Upper lobe of left lung (tissue), 6 donors: ENCODE results near the gene ELP4. TPM values are rescaled to one million over a fixed set of nuclear protein-coding genes. Genes with fewer than 3 reads are reported as not detected.

Experiments used
- ATAC-seq, 2 donors: fragments of 200-7000 bp; cut with Tn5 transposase; one replicate each; pipeline ENCODE4 v1.9.1; 2022; ENCODE audit warnings: mild to moderate bottlenecking in 2 of 2, moderate library complexity in 2 of 2; ENCODE audit not compliant: low FRiP score in 2 of 2
- DNase-seq, 2 donors: peaks; one replicate each; pipeline ENCODE4 v3.0.0-alpha.2; 2019 to 2020
- H3K27ac ChIP-seq, 4 donors: fragments of 200-600 bp; sonication (generic); one replicate each; pipeline ENCODE4 v1.5.1; 2016 to 2019
- H3K27me3 ChIP-seq, 4 donors: fragments of 200-600 bp; sonication (generic); one replicate each; pipeline ENCODE4 v1.5.1; 2017 to 2019
- H3K36me3 ChIP-seq, 4 donors: fragments of 200-600 bp; sonication (generic); one replicate each; pipeline ENCODE4 v1.5.1; 2016 to 2019
- H3K4me1 ChIP-seq, 4 donors: fragments of 200-600 bp; sonication (generic); one replicate each; pipeline ENCODE4 v1.5.1; 2018 to 2019
- H3K4me3 ChIP-seq, 4 donors: fragments of 200-600 bp; sonication (generic); one replicate each; pipeline ENCODE4 v1.5.1; 2017 to 2019; ENCODE audit warnings: mild to moderate bottlenecking in 2 of 4, moderate library complexity in 1 of 4
- H3K9me3 ChIP-seq, 4 donors: fragments of 200-600 bp; sonication (generic); one replicate each; pipeline ENCODE4 v1.5.1; 2018 to 2019
- CTCF ChIP-seq, 6 experiments: fragments of 450-650 bp in 4 of 6; fragments of 200-600 bp in 2 of 6; sonication (generic) in 2 of 6; IDR thresholded peaks; one replicate each; pipeline ENCODE4 v1.5.1; 2016 to 2019; ENCODE audit warnings: antibody characterized with exemption in 6 of 6
- EP300 ChIP-seq, 4 donors: sonication (generic); formaldehyde crosslinking; IDR thresholded peaks; one replicate each; pipeline ENCODE4 v1.5.1; 2017; ENCODE audit warnings: antibody characterized with exemption in 4 of 4, control low read depth in 2 of 4
- POLR2A ChIP-seq, 4 donors: fragments of 450-650 bp; IDR thresholded peaks; one replicate each; pipeline ENCODE4 v1.5.1; 2016 to 2017; ENCODE audit warnings: antibody characterized with exemption in 4 of 4, mild to moderate bottlenecking in 2 of 4
- POLR2AphosphoS5 ChIP-seq, 2 donors: sonication (generic); formaldehyde crosslinking; IDR thresholded peaks; one replicate each; pipeline ENCODE4 v1.5.1; 2017; ENCODE audit warnings: antibody characterized with exemption in 2 of 2
- WGBS, 2 donors: methylation state at CpG; one replicate each; pipeline ENCODE4 v1.1.5; 2017 to 2018; 5-methylcytosine and 5-hydroxymethylcytosine counted together
- total RNA-seq, 6 donors: library from RNA; depleted of rRNA in 4 of 6; stranded (reverse); fragments of >200 nt in 4 of 6; gene quantifications; one replicate each; pipeline versions ENCODE4 v1.1.0 to v1.2.1, GENCODE V29; 2016 to 2021
- donor health status: DM: no; HTN: no; CAD: no; lungs with moderate emphysema.
- donor health status: DM: no; HTN: yes; CAD: no; lungs with severe emphysema.

Gene ELP4
- total RNA-seq, 6 donors from 2014 or later: 6.3 to 34.7 (median 18.6) TPM

GRCh38 chr11:31780078-31780477, 270.5 kb downstream of the ELP4 start:
- 99 to 100% methylated on average over 4 of the region's 4 CpGs for WGBS, 2 donors
- no peaks in the 10 kb centered on the region for H3K27me3 ChIP-seq

DNA sequence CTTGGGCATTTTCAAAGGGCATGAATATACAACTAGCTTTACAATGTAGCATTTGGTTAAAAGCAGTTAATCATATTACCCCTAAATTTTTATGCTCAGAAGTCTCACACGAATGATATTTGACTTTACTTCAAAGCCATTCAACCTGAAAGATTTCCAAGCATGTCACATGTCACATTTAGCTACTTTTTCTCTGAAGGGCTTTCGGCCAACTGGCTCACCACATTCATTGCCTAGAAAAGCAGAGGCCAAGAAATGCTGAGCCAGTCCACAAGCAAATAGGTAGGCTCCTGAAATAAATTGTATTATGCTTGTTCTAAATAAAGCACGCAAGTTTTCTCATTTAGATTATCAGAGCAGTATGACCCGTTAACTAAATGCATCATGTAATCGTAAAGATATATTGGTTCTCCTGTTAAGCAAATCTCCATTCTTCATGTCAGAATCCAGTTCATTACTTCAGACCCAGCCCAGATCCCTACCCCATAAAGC, 271.0 kb downstream of the ELP4 start:
- peaks cover 0 to 3% (median 0%) of the 10 kb centered on the region in 4 donors for H3K36me3 ChIP-seq
- ATAC-seq (no peak), DNase-seq (no peak)
- H3K27ac ChIP-seq: no peak overlapping the region
- no peaks in the 10 kb centered on the region for H3K27me3 ChIP-seq
- H3K4me1 ChIP-seq: no peaks in the 10 kb centered on the region
- peaks cover 0 to 7% (median 0%) of the 10 kb centered on the region in 4 donors for H3K9me3 ChIP-seq
- no peak for TF ChIP-seq POLR2AphosphoS5 (IDR thresholded peaks at IDR 0.05)
- no peak for TF ChIP-seq POLR2A (IDR thresholded peaks at IDR 0.05)
- TF ChIP-seq EP300 (IDR thresholded peaks at IDR 0.05): no peak
- no peak for TF ChIP-seq CTCF (IDR thresholded peaks at IDR 0.05)
- WGBS, 2 donors: 70 to 91% methylated on average over 5 of the region's 5 CpGs
- no peak overlapping the region for H3K4me3 ChIP-seq

More at GRCh38 chr11:31780078-31780477, 270.5 kb downstream of the ELP4 start:
- DNase-seq: no peak
- TF ChIP-seq EP300 (IDR thresholded peaks at IDR 0.05): no peak
- no peak for TF ChIP-seq POLR2AphosphoS5 (IDR thresholded peaks at IDR 0.05)
- no peak for TF ChIP-seq CTCF (IDR thresholded peaks at IDR 0.05)
- TF ChIP-seq POLR2A (IDR thresholded peaks at IDR 0.05): no peak
- peaks cover 0 to 3% (median 0%) of the 10 kb centered on the region in 4 donors for H3K36me3 ChIP-seq
- peaks cover 0 to 7% (median 0%) of the 10 kb centered on the region in 4 donors for H3K9me3 ChIP-seq
- no peak for ATAC-seq
- H3K27ac ChIP-seq: no peak overlapping the region
- H3K4me1 ChIP-seq: no peaks in the 10 kb centered on the region
- H3K4me3 ChIP-seq: no peak overlapping the region

- peaks cover 0 to 3% (median 0%) of the 10 kb centered on the region in 4 donors for H3K9me3 ChIP-seq
- H3K27ac ChIP-seq: no peak overlapping the region
- H3K4me3 ChIP-seq: no peak overlapping the region
- no peaks in the 10 kb centered on the region for H3K27me3 ChIP-seq
- TF ChIP-seq CTCF (IDR thresholded peaks at IDR 0.05) (no peak), POLR2A (IDR thresholded peaks at IDR 0.05) (no peak), EP300 (IDR thresholded peaks at IDR 0.05) (no peak), POLR2AphosphoS5 (IDR thresholded peaks at IDR 0.05) (no peak)
- 93 to 98% methylated on average over 2 of the region's 2 CpGs for WGBS, 2 donors
- ATAC-seq: no peak
- peaks cover 0 to 3% (median 0%) of the 10 kb centered on the region in 4 donors for H3K36me3 ChIP-seq
- no peaks in the 10 kb centered on the region for H3K4me1 ChIP-seq
- no peak for DNase-seq
These were observed 272.7 kb downstream of the ELP4 start for GRCh38 chr11:31782257-31782656.

- Histone ChIP-seq H3K36me3 (peaks cover 0 to 3% (median 0%) of the 10 kb centered on the region in 4 donors), H3K4me3 (no peak overlapping the region), H3K9me3 (no peaks in the 10 kb centered on the region), H3K27me3 (no peaks in the 10 kb centered on the region), H3K4me1 (no peaks in the 10 kb centered on the region), H3K27ac (no peak overlapping the region)
- TF ChIP-seq POLR2A (IDR thresholded peaks at IDR 0.05) (no peak), CTCF (IDR thresholded peaks at IDR 0.05) (no peak)
- no peak for ATAC-seq
- peak in 1 of 2 donors; percentile 39 for DNase-seq
- WGBS, 2 donors: 94 to 95% methylated on average over 6 of the region's 6 CpGs
These were observed 273.7 kb downstream of the ELP4 start for GRCh38 chr11:31783252-31783651.

- Histone ChIP-seq H3K27ac (no peak overlapping the region), H3K36me3 (peaks cover 0 to 3% (median 0%) of the 10 kb centered on the region in 4 donors), H3K27me3 (no peaks in the 10 kb centered on the region), H3K9me3 (no peaks in the 10 kb centered on the region), H3K4me3 (no peak overlapping the region), H3K4me1 (no peaks in the 10 kb centered on the region)
- 92 to 98% methylated on average over 2 of the region's 2 CpGs for WGBS, 2 donors
- DNase-seq: no peak
- no peak for ATAC-seq
- TF ChIP-seq POLR2A (IDR thresholded peaks at IDR 0.05): no peak
- TF ChIP-seq EP300 (IDR thresholded peaks at IDR 0.05): no peak
- no peak for TF ChIP-seq CTCF (IDR thresholded peaks at IDR 0.05)
- no peak for TF ChIP-seq POLR2AphosphoS5 (IDR thresholded peaks at IDR 0.05)
These were observed 275.0 kb downstream of the ELP4 start for GRCh38 chr11:31784611-31785010.
